Thyroid gland (tissue), 4 donors: ENCODE results near the gene UBL7.

ENCODE experiments used
- CTCF ChIP-seq, 6 experiments: fragments of 200-600 bp in 3 of 6; fragments of 450-650 bp in 3 of 6; sonication (generic) in 3 of 6; IDR thresholded peaks; one replicate each; pipeline ENCODE4 v1.5.1; 2016 to 2019; ENCODE audit warnings: antibody characterized with exemption in 6 of 6, mild to moderate bottlenecking in 2 of 6, inconsistent platforms in 1 of 6, moderate library complexity in 1 of 6
- POLR2A ChIP-seq, 2 donors: fragments of 450-650 bp; IDR thresholded peaks; one replicate each; pipeline ENCODE4 v1.6.1; 2017; ENCODE audit warnings: antibody characterized with exemption in 2 of 2, mild to moderate bottlenecking in 2 of 2, moderate library complexity in 1 of 2

DNA sequence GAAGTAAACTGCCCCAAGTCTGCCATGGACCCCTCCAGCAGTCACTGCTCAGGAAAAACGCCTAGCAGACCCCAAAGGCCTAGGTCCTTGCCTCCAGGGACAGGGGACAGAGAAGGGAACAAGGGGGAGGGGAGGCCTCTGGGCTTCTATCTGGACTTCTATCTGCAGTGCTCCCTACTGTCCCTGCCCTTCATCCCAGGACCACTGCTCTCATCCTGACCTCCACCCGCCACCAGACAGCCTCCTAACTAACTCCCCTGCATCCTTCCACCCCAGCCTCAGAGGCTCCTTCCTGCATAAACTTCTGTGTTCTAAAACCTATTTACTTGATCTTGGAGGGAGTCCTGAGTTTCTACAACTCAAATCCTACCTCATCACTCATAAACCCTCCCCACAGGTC is 52.6 kb downstream of the UBL7 start:
- TF ChIP-seq CTCF (IDR thresholded peaks at IDR 0.05) (no peak), POLR2A (IDR thresholded peaks at IDR 0.05) (no peak)
